ENCODE results near the gene GRIK3.

GRCh38 chr1:36909946-36910725 lies 124.2 kb downstream of the GRIK3 start:
- TF ChIP-seq POLR2A (IDR thresholded peaks at IDR 0.05; ENCODE audit: low read length) = no peak
- no peak for TF ChIP-seq GATA1 (IDR thresholded peaks at IDR 0.05; ENCODE audit: low read depth, low read length)
